Endothelial cell of umbilical vein (primary cell): ENCODE results near the gene COX7A2. TPM values are rescaled to one million over a fixed set of nuclear protein-coding genes. Genes with fewer than 3 reads are reported as not detected.

Experiments used
- BruUV-seq: library from RNA; stranded (reverse); fragments of 400-500 nt; replicated peaks from 2 replicates; lab custom pipeline; 2021; lab: Mats Ljungman, UMichigan
- CTCF ChIA-PET: fragments of 300-600, 350-600 bp; sonication (Branson Sonifier 250); formaldehyde crosslinking; loops from one replicate; lab custom pipeline; 2021; ENCODE audit warnings: antibody characterized with exemption, inconsistent platforms; lab: Charles Lee
- POLR2A ChIA-PET: fragments of 300-600, 350-600 bp; sonication (Branson Sonifier 250); formaldehyde crosslinking; loops from one replicate; lab custom pipeline; 2021; ENCODE audit warnings: antibody characterized with exemption, inconsistent platforms; lab: Charles Lee
- DNase-seq: peaks from one replicate; pipeline ENCODE4 v3.0.0-alpha.2; 2011; ENCODE audit warnings: low read depth, low spot score
- FAIRE-seq: peaks from 2 replicates; lab custom pipeline; 2011; peaks lifted over from hg19 to GRCh38; lab: Jason Lieb, UNC
- H2AFZ ChIP-seq: 2 replicates; pipeline ENCODE4 v1.6.0; 2012; ENCODE audit warnings: low read depth, low read length, control low read depth, inconsistent platforms
- H3K27ac ChIP-seq: 2 replicates; pipeline ENCODE4 v1.5.1; 2011; ENCODE audit warnings: low read depth, mild to moderate bottlenecking, control low read depth, low read length, moderate library complexity; ENCODE audit not compliant: insufficient read depth
- H3K27me3 ChIP-seq, 2 experiments: 2 replicates each; pipeline versions ENCODE4 v1.6.0 to v1.6.1; 2011; ENCODE audit warnings: low read length in 2 of 2, mixed read lengths in 1 of 2; ENCODE audit not compliant: control insufficient read depth in 2 of 2, insufficient read depth in 2 of 2
- H3K36me3 ChIP-seq, 2 experiments: 2 replicates in 1 of 2; 3 replicates in 1 of 2; pipeline ENCODE4 v1.5.1; 2011; ENCODE audit warnings: low read length in 2 of 2, mild to moderate bottlenecking in 1 of 2, moderate library complexity in 1 of 2; ENCODE audit not compliant: control insufficient read depth in 2 of 2, insufficient read depth in 2 of 2; ENCODE audit errors: extremely low read depth in 1 of 2
- H3K4me1 ChIP-seq: 3 replicates; pipeline ENCODE4 v1.5.1; 2011; ENCODE audit warnings: mild to moderate bottlenecking, low read length; ENCODE audit not compliant: control insufficient read depth, insufficient read depth; ENCODE audit errors: extremely low read depth
- H3K4me2 ChIP-seq: 2 replicates; pipeline ENCODE4 v1.6.1; 2011; ENCODE audit warnings: low read length, control low read depth, mixed read lengths; ENCODE audit not compliant: insufficient read depth
- H3K4me3 ChIP-seq, 3 experiments: fragments of 200-600 bp in 1 of 3; sonication (generic), shearing (Covaris generic) in 1 of 3; replicated peaks in 1 of 3; 2 replicates each; pipeline ENCODE4 v1.5.1; 2011 to 2016; ENCODE audit warnings: control low read depth in 3 of 3, low read length in 3 of 3, mild to moderate bottlenecking in 2 of 3, inconsistent platforms in 1 of 3, low read depth in 1 of 3, moderate library complexity in 1 of 3; ENCODE audit not compliant: insufficient read depth in 1 of 3
- H3K79me2 ChIP-seq: 2 replicates; pipeline ENCODE4 v1.6.0; 2012; ENCODE audit warnings: low read length, inconsistent platforms; ENCODE audit not compliant: control insufficient read depth, insufficient read depth
- H3K9ac ChIP-seq: replicated peaks from 2 replicates; pipeline ENCODE3; 2011; ENCODE audit warnings: low read length, control low read depth; ENCODE audit not compliant: insufficient read depth; ENCODE audit errors: extremely low read depth
- H3K9me1 ChIP-seq: replicated peaks from 3 replicates; pipeline ENCODE4 v1.6.0; 2011; ENCODE audit warnings: mild to moderate bottlenecking, low read length; ENCODE audit not compliant: control insufficient read depth, insufficient read depth; ENCODE audit errors: extremely low read depth
- H3K9me3 ChIP-seq: replicated peaks from 2 replicates; pipeline ENCODE4 v1.5.1; 2012; ENCODE audit warnings: low read length, inconsistent platforms; ENCODE audit not compliant: control insufficient read depth, insufficient read depth
- H4K20me1 ChIP-seq: replicated peaks from 2 replicates; pipeline ENCODE3; 2011; ENCODE audit warnings: mild to moderate bottlenecking, low read length; ENCODE audit not compliant: control insufficient read depth, insufficient read depth; ENCODE audit errors: extremely low read depth
- GATA2 ChIP-seq: IDR thresholded peaks from 2 replicates; pipeline ENCODE4 v1.7.0; 2011; ENCODE audit warnings: low read depth, mild to moderate bottlenecking, moderate library complexity, mixed read lengths, low read length; ENCODE audit not compliant: insufficient read length, insufficient read depth
- JUN ChIP-seq: IDR thresholded peaks from 2 replicates; pipeline ENCODE4 v1.6.1; 2011; ENCODE audit warnings: borderline replicate concordance, low read depth; ENCODE audit not compliant: insufficient read length, insufficient read depth
- MAX ChIP-seq: IDR thresholded peaks from 2 replicates; pipeline ENCODE4 v1.6.1; 2011; ENCODE audit not compliant: insufficient read depth, insufficient read length
- MYC ChIP-seq: IDR thresholded peaks from one replicate; pipeline ENCODE4 v1.6.1; 2011; ENCODE audit warnings: mild to moderate bottlenecking, low read depth, low read length
- POLR2A ChIP-seq: IDR thresholded peaks from 2 replicates; pipeline ENCODE4 v1.6.1; 2012; ENCODE audit warnings: low read depth, mild to moderate bottlenecking, control low read depth, low read length
- POLR2AphosphoS5 ChIP-seq: IDR thresholded peaks from 2 replicates; pipeline ENCODE4 v1.6.1; 2012; ENCODE audit warnings: low read depth, mild to moderate bottlenecking, control low read depth, low read length, moderate library complexity; ENCODE audit not compliant: insufficient read depth
- dilution Hi-C: fragments of 300-500 bp; cut with MboI; formaldehyde crosslinking; loops from one replicate; pipeline ENCODE4 v1.15.0; 2019; ENCODE audit warnings: low sequenced_read_pairs; ENCODE audit not compliant: extremely low pct_ligation_motif_present
- intact Hi-C: fragments of 100-400 bp; cut with micrococcal nuclease; formaldehyde crosslinking; loops from one replicate; pipeline ENCODE4 v1.10.0; 2022
- polyA plus RNA-seq, 4 experiments: library from polyadenylated mRNA; depleted of rRNA in 3 of 4; stranded (reverse) in 3 of 4; unstranded in 1 of 4; fragments of >200 nt; gene quantifications; 2 replicates each; pipeline versions ENCODE4 v1.2.1 to v1.2.3, GENCODE V29; 2011 to 2012; ENCODE audit warnings: missing spikeins in 1 of 4
- total RNA-seq: library from RNA; stranded (reverse); gene quantifications from 2 replicates; pipeline ENCODE4 v1.2.3, GENCODE V29; 2021
- TF ChIP-seq, protein P1 (sequence below), 2 donors: IDR thresholded peaks; 1 replicate in 1 of 2; 2 replicates in 1 of 2; pipeline ENCODE4 v1.5.1; 2011; ENCODE audit warnings: low read length in 2 of 2, mild to moderate bottlenecking in 2 of 2, moderate library complexity in 2 of 2, control low read depth in 1 of 2, inconsistent platforms in 1 of 2, low read depth in 1 of 2; ENCODE audit not compliant: insufficient read depth in 1 of 2; ENCODE audit errors: extremely low read depth in 1 of 2

The COX7A2 gene
- total and polyA plus RNA-seq, 2 donors (not counting 3 experiments of a cell fraction or from before 2014, with no cell fraction given), result 254 to 426 TPM

GRCh38 chr6:75290136-75290945 lies 46.7 kb upstream of the COX7A2 start:
- no peak for FAIRE-seq
- H3K4me2 ChIP-seq, result no peak overlapping the region
- no peaks in the 10 kb centered on the region for H3K9me3 ChIP-seq
- dilution Hi-C loops, result no loop called here
- BruUV-seq, result no TSS peak
- ChIA-PET CTCF (no interaction called here), POLR2A (no interaction called here)
- no peak overlapping the region for H3K9ac ChIP-seq
- H2AFZ ChIP-seq, result no peak overlapping the region
- no peak overlapping the region for H3K4me3 ChIP-seq
- H3K79me2 ChIP-seq, result peaks cover 2% of the 10 kb centered on the region
- no peaks in the 10 kb centered on the region for H4K20me1 ChIP-seq
- H3K36me3 ChIP-seq, result no peaks in the 10 kb centered on the region
- TF ChIP-seq GATA2, result no peak
- no peak for TF ChIP-seq POLR2A
- TF ChIP-seq POLR2AphosphoS5, result no peak
- TF ChIP-seq MAX, result no peak
- no peak for TF ChIP-seq JUN
- TF ChIP-seq, protein P1, sequence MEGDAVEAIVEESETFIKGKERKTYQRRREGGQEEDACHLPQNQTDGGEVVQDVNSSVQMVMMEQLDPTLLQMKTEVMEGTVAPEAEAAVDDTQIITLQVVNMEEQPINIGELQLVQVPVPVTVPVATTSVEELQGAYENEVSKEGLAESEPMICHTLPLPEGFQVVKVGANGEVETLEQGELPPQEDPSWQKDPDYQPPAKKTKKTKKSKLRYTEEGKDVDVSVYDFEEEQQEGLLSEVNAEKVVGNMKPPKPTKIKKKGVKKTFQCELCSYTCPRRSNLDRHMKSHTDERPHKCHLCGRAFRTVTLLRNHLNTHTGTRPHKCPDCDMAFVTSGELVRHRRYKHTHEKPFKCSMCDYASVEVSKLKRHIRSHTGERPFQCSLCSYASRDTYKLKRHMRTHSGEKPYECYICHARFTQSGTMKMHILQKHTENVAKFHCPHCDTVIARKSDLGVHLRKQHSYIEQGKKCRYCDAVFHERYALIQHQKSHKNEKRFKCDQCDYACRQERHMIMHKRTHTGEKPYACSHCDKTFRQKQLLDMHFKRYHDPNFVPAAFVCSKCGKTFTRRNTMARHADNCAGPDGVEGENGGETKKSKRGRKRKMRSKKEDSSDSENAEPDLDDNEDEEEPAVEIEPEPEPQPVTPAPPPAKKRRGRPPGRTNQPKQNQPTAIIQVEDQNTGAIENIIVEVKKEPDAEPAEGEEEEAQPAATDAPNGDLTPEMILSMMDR (IDR thresholded peaks at IDR 0.05; ENCODE audit: extremely low read depth in 1 of 2, insufficient read depth in 1 of 2, low read depth in 1 of 2, low read length in 2 of 2), result no peak
- no peak for TF ChIP-seq MYC
- intact Hi-C loops, result no loop called here
- DNase-seq, result no peak
- H3K9me1 ChIP-seq, result no peaks in the 10 kb centered on the region
- peaks cover 4% of the 10 kb centered on the region for H3K4me1 ChIP-seq
- H3K27me3 ChIP-seq, result no peaks in the 10 kb centered on the region
- H3K27ac ChIP-seq, result no peak overlapping the region
